HepG2 (cell line): ENCODE results near the gene CLIP2. TPM values are rescaled to one million over a fixed set of nuclear protein-coding genes. Genes with fewer than 3 reads are reported as not detected.
A peak's percentile ranks its signal among the peaks of the same experiment; 100 is the strongest.

Experiments
- ATAC-seq: fragments of 200-7000 bp; cut with Tn5 transposase; 3 replicates; pipeline ENCODE4 v1.9.1; 2020; ENCODE audit warnings: mild to moderate bottlenecking, moderate library complexity
- BruUV-seq: library from RNA; stranded (reverse); fragments of 400-500 nt; replicated peaks from 2 replicates; lab custom pipeline; 2021; lab: Mats Ljungman, UMichigan
- CTCF ChIA-PET: fragments of 300-600 bp; formaldehyde crosslinking; extraction: SDS; loops from one replicate; lab custom pipeline; 2021; ENCODE audit warnings: low total read pairs, inconsistent platforms, low intra/inter-chr PET ratio; lab: Yijun Ruan, JAX
- POLR2A ChIA-PET: fragments of 350-600 bp; sonication (Branson Sonifier 250); formaldehyde crosslinking; loops from one replicate; lab custom pipeline; 2020; ENCODE audit warnings: antibody characterized with exemption, inconsistent platforms; lab: Yijun Ruan, JAX
- DNase-seq: peaks from one replicate; pipeline ENCODE4 v3.0.0-alpha.2; 2015; ENCODE audit warnings: low spot score
- FAIRE-seq: peaks from 3 replicates; lab custom pipeline; 2011; peaks lifted over from hg19 to GRCh38; lab: Jason Lieb, UNC
- H2AFZ ChIP-seq: one replicate; pipeline ENCODE4 v1.6.1; 2011; ENCODE audit warnings: low read length, inconsistent platforms
- H3K27ac ChIP-seq: fragments of 300-600 bp; 3 replicates; pipeline ENCODE4 v1.8.0; 2011; ENCODE audit warnings: mixed run types, mild to moderate bottlenecking, mixed read lengths, low read length, inconsistent platforms; ENCODE audit not compliant: insufficient read depth; ENCODE audit errors: extremely low read length
- H3K27me3 ChIP-seq, 2 experiments: fragments of 200-600 bp in 1 of 2; 2 replicates in 1 of 2; 3 replicates in 1 of 2; pipeline versions ENCODE4 v1.6.0 to v1.8.0; 2011; ENCODE audit warnings: low read length in 2 of 2, mild to moderate bottlenecking in 2 of 2, moderate library complexity in 2 of 2, inconsistent platforms in 1 of 2; ENCODE audit not compliant: insufficient read depth in 2 of 2, control insufficient read depth in 1 of 2
- H3K36me3 ChIP-seq, 2 experiments: fragments of 200-600 bp in 1 of 2; replicated peaks in 1 of 2; 2 replicates in 1 of 2; 3 replicates in 1 of 2; pipeline versions ENCODE4 v1.5.1 to v1.8.0; 2011; ENCODE audit warnings: low read length in 2 of 2, inconsistent platforms in 1 of 2; ENCODE audit not compliant: insufficient read depth in 2 of 2, control insufficient read depth in 1 of 2
- H3K4me1 ChIP-seq: 2 replicates; pipeline ENCODE4 v1.5.1; 2012; ENCODE audit warnings: low read length, inconsistent platforms; ENCODE audit not compliant: insufficient read depth
- H3K4me2 ChIP-seq: 2 replicates; pipeline ENCODE4 v1.6.0; 2011; ENCODE audit warnings: low read depth, low read length, inconsistent platforms
- H3K4me3 ChIP-seq, 3 experiments: fragments of 200-600 bp in 1 of 3; sonication (generic), shearing (Covaris generic) in 1 of 3; replicated peaks in 1 of 3; 2 replicates each; pipeline ENCODE4 v1.5.1; 2011 to 2016; ENCODE audit warnings: low read length in 3 of 3, inconsistent platforms in 2 of 3, low read depth in 2 of 3, mild to moderate bottlenecking in 2 of 3, control low read depth in 1 of 3, mixed read lengths in 1 of 3; ENCODE audit not compliant: insufficient read depth in 1 of 3
- H3K79me2 ChIP-seq: one replicate; pipeline ENCODE4 v1.6.1; 2011; ENCODE audit warnings: low read length, inconsistent platforms; ENCODE audit not compliant: insufficient read depth
- H3K9ac ChIP-seq: 2 replicates; pipeline ENCODE4 v1.6.0; 2011; ENCODE audit warnings: mild to moderate bottlenecking, low read depth, low read length, inconsistent platforms; ENCODE audit not compliant: insufficient read depth
- H3K9me3 ChIP-seq: 2 replicates; pipeline ENCODE4 v1.5.1; 2012; ENCODE audit warnings: mild to moderate bottlenecking, low read length
- H4K20me1 ChIP-seq: 2 replicates; pipeline ENCODE4 v1.6.0; 2011; ENCODE audit warnings: inconsistent platforms, mild to moderate bottlenecking, low read length, moderate library complexity; ENCODE audit not compliant: insufficient read depth
- AGO2 ChIP-seq: fragments of 200-400 bp; formaldehyde crosslinking; optimal IDR thresholded peaks from 2 replicates; pipeline ENCODE3; 2017; ENCODE audit warnings: mild to moderate bottlenecking, low read depth, low read length, moderate library complexity
- HDAC1 ChIP-seq: sonication (generic); formaldehyde crosslinking; IDR thresholded peaks from 2 replicates; pipeline ENCODE4 v1.5.1; 2020; ENCODE audit warnings: mild to moderate bottlenecking, missing genetic modification reagents
- HMGA1 ChIP-seq: sonication (generic); formaldehyde crosslinking; conservative IDR thresholded peaks from 2 replicates; pipeline ENCODE4 v1.4.0; 2020; ENCODE audit warnings: missing genetic modification reagents
- KLF12 ChIP-seq: sonication (generic); formaldehyde crosslinking; IDR thresholded peaks from 2 replicates; pipeline ENCODE4 v1.4.0; 2020; ENCODE audit warnings: missing genetic modification reagents, borderline replicate concordance
- SMARCE1 ChIP-seq: fragments of 450-650 bp; IDR thresholded peaks from 2 replicates; pipeline ENCODE4 v1.6.1; 2017; ENCODE audit warnings: borderline replicate concordance
- TGIF2 ChIP-seq: IDR thresholded peaks from 2 replicates; pipeline ENCODE4 v1.6.1; 2016; ENCODE audit warnings: control low read depth, missing compliant biosample characterization
- ZC3H13 ChIP-seq: sonication (generic); formaldehyde crosslinking; IDR thresholded peaks from 2 replicates; pipeline ENCODE4 v1.8.1; 2023; ENCODE audit warnings: mild to moderate bottlenecking, missing genetic modification reagents, moderate library complexity
- ZNF577 ChIP-seq: sonication (generic); formaldehyde crosslinking; IDR thresholded peaks from 2 replicates; pipeline ENCODE4 v1.4.0; 2020; ENCODE audit warnings: mild to moderate bottlenecking, low read depth, missing genetic modification reagents, borderline replicate concordance
- ZNF660 ChIP-seq: sonication (generic); formaldehyde crosslinking; IDR thresholded peaks from 2 replicates; pipeline ENCODE4 v1.5.1; 2020; ENCODE audit warnings: mild to moderate bottlenecking, low read depth, missing genetic modification reagents, borderline replicate concordance
- WGBS: methylation state at CpG from one replicate; pipeline ENCODE4 v1.1.6; 2017; ENCODE audit warnings: low lambda C conversion rate; 5-methylcytosine and 5-hydroxymethylcytosine counted together
- in situ Hi-C: cut with HindIII; loops from 2 replicates; pipeline ENCODE4 v1.10.0; 2017; ENCODE audit warnings: low pct_unique_long_range_greater_than_20kb; ENCODE audit not compliant: extremely low pct_ligation_motif_present
- intact Hi-C: fragments of 100-400 bp; cut with micrococcal nuclease; formaldehyde crosslinking; loops from one replicate; pipeline ENCODE4 v1.10.0; 2022; ENCODE audit not compliant: unreplicated experiment
- polyA plus RNA-seq, 8 experiments: library from polyadenylated mRNA; depleted of rRNA in 3 of 8; stranded (reverse) in 7 of 8; unstranded in 1 of 8; fragments of >200 nt; fragmentation: Illumina TruSeq in 4 of 8; extraction: Trizol in 4 of 8; gene quantifications; 2 replicates each; pipeline versions ENCODE4 v1.2.1 to v1.2.3, GENCODE V29; 2011 to 2016; ENCODE audit warnings: low read depth in 4 of 8, missing spikeins in 1 of 8, mixed read lengths in 1 of 8; ENCODE audit not compliant: insufficient read depth in 1 of 8
- total RNA-seq, 5 experiments: library from RNA; depleted of rRNA; stranded (reverse); fragments of >200 nt; fragmentation: Illumina TruSeq; extraction: Trizol; gene quantifications; 2 replicates each; pipeline ENCODE4 v1.2.3, GENCODE V29; 2016; ENCODE audit warnings: low read depth in 1 of 5
- TF ChIP-seq, protein P1 (sequence below): sonication (generic); formaldehyde crosslinking; IDR thresholded peaks from 2 replicates; pipeline ENCODE4 v1.4.0; 2020; ENCODE audit warnings: missing genetic modification reagents

The CLIP2 gene
- total and polyA plus RNA-seq, 2 of the 13 experiments (the other 11 are each of a cell fraction or from before 2014, with no cell fraction given), result 6.5 to 17.4 TPM

DNA sequence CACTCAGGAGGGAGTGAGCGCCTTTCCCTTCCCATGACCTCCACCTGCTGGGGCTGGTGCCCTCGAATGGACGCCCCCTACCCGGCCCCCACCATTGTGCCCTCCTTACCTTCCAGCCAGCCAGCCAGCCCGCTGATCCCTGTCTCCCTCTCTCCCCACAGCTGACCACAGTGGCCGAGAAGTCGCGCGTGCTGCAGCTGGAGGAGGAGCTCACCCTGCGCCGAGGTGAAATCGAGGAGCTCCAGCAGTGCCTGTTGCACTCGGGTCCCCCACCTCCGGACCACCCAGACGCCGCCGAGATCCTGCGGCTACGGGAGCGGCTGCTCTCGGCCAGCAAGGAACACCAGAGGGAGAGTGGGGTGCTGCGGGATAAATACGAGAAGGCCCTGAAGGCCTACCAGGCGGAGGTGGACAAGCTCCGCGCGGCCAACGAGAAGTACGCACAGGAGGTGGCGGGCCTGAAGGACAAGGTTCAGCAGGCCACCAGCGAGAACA is 86.6 kb downstream of the CLIP2 start:
- Histone ChIP-seq H3K27me3 (no peaks in the 10 kb centered on the region), H3K4me2 (no peak overlapping the region), H2AFZ (no peak overlapping the region), H3K9me3 (no peaks in the 10 kb centered on the region), H3K79me2 (no peaks in the 10 kb centered on the region), H3K4me3 (no peak overlapping the region), H3K9ac (no peak overlapping the region), H3K36me3 (peaks cover 4 to 15% of the 10 kb centered on the region in 2 experiments; a peak in 3 of 5 replicates), H3K4me1 (peaks cover 5% of the 10 kb centered on the region), H3K27ac (no peak overlapping the region), H4K20me1 (no peaks in the 10 kb centered on the region)
- in situ Hi-C loops, result no loop called here
- ChIA-PET POLR2A (no interaction called here), CTCF (no interaction called here)
- no peak for ATAC-seq
- no TSS peak for BruUV-seq
- 95% methylated on average over 30 of the region's 31 CpGs for WGBS
- no peak for TF ChIP-seq HMGA1
- peak; percentile 77 for TF ChIP-seq AGO2
- DNase-seq, result no peak
- no peak for FAIRE-seq
- intact Hi-C loops, result no loop called here

DNA sequence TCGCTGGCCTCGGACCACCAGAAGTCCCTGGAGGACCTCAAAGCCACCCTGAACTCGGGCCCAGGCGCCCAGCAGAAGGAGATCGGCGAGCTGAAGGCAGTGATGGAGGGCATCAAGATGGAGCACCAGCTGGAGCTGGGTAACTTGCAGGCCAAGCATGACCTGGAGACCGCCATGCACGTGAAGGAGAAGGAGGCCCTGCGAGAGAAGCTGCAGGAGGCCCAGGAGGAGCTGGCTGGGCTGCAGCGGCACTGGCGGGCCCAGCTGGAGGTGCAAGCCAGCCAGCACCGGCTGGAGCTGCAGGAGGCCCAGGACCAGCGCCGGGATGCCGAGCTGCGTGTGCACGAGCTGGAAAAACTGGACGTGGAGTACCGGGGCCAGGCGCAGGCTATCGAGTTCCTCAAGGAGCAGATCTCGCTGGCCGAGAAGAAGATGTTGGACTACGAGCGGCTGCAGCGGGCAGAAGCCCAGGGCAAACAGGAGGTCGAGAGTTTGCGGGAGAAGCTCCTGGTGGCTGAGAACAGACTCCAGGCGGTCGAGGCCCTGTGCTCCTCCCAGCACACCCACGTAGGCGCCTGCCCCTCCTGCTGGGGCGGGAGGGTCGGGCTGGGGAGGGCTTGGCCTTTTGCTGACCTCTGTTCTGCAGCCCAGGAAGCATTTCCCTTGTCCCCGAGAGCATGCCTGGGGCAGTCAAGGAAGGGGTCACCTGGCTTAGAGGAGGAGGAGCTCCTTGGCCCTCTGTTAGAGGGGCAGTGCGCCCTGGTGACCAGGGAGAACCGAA is 87.2 kb downstream of the CLIP2 start:
- POLR2A ChIA-PET, result interaction anchor here (0.6 kb wide), 1 partner anchor 96 kb away, joined by 3 read pairs; no protein-coding TSS in a partner anchor
- TF ChIP-seq KLF12 (CRISPR knock-in tag), result no peak
- no peak for TF ChIP-seq TGIF2 (CRISPR knock-in tag)
- TF ChIP-seq HDAC1 (CRISPR knock-in tag), result no peak
- TF ChIP-seq SMARCE1, result no peak
- TF ChIP-seq ZNF577 (CRISPR knock-in tag), result no peak
- TF ChIP-seq ZC3H13 (CRISPR knock-in tag), result 0 out of 2 replicates have a peak, but pooled peaks have one; percentile 46
- TF ChIP-seq ZNF660, result no peak
- TF ChIP-seq, protein P1, sequence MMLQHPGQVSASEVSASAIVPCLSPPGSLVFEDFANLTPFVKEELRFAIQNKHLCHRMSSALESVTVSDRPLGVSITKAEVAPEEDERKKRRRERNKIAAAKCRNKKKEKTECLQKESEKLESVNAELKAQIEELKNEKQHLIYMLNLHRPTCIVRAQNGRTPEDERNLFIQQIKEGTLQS (CRISPR knock-in tag), result no peak
- Histone ChIP-seq H3K27ac (no peak overlapping the region), H3K9ac (no peak overlapping the region), H3K9me3 (no peaks in the 10 kb centered on the region), H3K4me2 (no peak overlapping the region), H2AFZ (no peak overlapping the region), H3K27me3 (no peaks in the 10 kb centered on the region), H4K20me1 (no peaks in the 10 kb centered on the region), H3K79me2 (no peaks in the 10 kb centered on the region), H3K4me1 (peaks cover 12% of the 10 kb centered on the region), H3K36me3 (peaks cover 4 to 15% of the 10 kb centered on the region in 2 experiments; a peak in 3 of 5 replicates), H3K4me3 (no peak overlapping the region)
- TSS peak; percentile 78 for BruUV-seq
- ATAC-seq, result no peak; the same call in 2 of the 3 replicates
- no peak for DNase-seq
- CTCF ChIA-PET, result no interaction called here
- FAIRE-seq, result no peak
- 97% methylated on average over 26 of the region's 37 CpGs for WGBS
- intact Hi-C loops (no loop called here), in situ Hi-C loops (no loop called here)
